ENCODE measurements around the gene TMEM117.

DNA sequence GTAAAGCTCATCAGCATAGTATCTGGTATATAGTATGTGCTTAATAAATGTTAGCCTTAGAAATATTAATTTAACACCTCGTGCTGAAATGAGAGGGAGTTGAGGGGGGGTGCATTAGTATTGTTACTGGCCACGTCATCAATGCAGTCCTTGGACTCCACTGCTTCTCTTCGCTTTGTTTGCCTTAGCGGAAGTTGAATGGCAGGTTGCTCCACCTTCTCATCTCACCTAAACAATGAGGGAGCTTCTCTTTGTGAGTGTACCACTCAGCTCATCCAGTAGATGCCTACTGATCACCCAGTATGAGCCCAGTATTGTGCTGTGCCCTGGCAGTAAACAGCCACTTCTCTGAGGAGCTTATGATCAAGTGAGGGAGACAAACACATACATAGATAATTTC, 4.5 kb downstream of the TMEM117 start:
- TF ChIP-seq, protein P1, sequence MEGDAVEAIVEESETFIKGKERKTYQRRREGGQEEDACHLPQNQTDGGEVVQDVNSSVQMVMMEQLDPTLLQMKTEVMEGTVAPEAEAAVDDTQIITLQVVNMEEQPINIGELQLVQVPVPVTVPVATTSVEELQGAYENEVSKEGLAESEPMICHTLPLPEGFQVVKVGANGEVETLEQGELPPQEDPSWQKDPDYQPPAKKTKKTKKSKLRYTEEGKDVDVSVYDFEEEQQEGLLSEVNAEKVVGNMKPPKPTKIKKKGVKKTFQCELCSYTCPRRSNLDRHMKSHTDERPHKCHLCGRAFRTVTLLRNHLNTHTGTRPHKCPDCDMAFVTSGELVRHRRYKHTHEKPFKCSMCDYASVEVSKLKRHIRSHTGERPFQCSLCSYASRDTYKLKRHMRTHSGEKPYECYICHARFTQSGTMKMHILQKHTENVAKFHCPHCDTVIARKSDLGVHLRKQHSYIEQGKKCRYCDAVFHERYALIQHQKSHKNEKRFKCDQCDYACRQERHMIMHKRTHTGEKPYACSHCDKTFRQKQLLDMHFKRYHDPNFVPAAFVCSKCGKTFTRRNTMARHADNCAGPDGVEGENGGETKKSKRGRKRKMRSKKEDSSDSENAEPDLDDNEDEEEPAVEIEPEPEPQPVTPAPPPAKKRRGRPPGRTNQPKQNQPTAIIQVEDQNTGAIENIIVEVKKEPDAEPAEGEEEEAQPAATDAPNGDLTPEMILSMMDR (IDR thresholded peaks at IDR 0.05; ENCODE audit: low read length): no peak
- no peak for TF ChIP-seq EZH2 (IDR thresholded peaks at IDR 0.05; ENCODE audit: borderline replicate concordance, low read length)

Data from OCI-LY1 (cell line).